EH (cell line): Measurements from ENCODE around the gene HOXC10.

Experiments used
- DNase-seq: peaks from one replicate; pipeline ENCODE4 v3.0.0-alpha.2; 2015; ENCODE audit warnings: low read depth

HOXC10 gene

GRCh38 chr12:53950789-53951576, 34.0 kb upstream of the HOXC10 start:
- no peak for DNase-seq

DNA sequence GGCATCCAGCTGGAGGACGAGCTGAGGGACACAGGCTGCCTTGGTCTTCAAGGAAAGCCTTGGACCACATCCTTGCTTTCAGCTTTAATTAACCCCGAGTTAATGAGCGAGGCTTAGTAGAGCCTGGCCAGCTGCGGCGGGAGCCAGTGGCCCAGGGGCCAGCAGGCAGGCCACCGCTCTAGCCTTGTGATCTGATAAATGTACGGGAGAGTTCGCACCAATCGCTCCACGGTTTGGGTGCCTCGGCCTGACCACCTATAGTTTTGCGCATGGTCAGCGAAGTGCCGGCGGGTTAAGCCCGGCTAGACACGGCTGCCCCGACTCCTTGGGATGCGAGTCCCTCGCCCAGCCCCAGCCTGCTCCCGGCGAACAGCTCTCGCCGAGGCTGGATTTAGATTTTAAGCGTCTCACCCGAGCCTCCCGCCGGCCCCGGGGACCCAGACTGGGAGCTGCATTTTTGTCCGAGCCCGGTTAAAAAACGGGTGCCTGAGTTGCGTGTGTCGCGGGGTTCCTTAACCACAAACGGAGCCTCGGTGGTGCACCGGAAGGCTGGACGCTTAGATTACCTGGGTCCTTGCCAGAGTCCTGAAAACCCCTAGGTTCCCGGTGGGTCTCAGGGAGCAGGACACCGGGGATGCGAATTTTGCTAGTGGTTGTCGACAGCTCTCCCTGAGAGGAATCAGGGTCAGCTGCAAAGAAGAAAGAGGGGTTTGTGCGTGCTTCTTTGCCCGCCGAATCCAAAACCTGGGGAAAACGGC, 33.2 kb upstream of the HOXC10 start:
- no peak for DNase-seq

GRCh38 chr12:53952335-53952694, 32.6 kb upstream of the HOXC10 start:
- DNase-seq: no peak

DNA sequence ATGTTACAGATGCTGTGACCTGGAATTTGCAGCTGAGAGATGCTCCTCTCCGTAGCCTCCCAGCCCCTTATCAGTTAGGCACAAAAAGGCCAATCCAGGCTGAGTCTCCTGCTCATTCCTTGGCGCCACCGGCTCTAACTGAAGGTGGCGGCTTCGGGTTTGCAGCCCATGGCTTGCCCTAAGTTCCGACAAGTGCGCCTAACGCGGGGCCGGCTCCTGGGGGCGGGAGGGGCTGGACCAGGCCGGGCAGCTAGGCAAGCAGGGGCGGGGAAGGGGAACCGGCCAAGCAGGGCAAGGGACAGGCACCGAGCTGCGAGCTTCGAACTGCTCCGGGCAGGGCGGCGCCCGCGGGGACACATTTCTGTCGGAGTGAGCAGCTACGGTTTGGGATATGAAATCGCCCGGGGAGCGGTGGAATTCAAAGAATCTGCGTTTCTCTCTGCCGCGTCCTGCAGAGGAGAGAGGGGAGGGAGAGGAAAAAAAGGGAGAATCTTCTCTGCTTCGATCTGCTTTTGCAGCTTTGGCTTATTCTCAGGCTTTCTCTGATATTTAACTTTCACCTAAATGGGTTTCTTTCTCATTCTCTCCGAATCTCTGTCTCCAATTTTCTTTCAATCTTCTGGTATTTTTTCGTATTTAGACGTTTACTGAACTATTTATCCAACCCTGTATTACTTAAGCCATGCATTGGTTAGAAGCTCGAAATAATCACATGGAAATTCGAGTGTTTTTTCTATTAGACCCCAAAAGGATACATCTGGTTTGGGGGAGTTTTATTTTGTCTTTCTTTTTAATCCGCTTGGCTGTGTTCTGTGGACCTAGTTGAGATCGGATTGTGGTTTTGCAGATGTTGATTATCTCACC, 31.8 kb upstream of the HOXC10 start:
- DNase-seq: no peak

DNA sequence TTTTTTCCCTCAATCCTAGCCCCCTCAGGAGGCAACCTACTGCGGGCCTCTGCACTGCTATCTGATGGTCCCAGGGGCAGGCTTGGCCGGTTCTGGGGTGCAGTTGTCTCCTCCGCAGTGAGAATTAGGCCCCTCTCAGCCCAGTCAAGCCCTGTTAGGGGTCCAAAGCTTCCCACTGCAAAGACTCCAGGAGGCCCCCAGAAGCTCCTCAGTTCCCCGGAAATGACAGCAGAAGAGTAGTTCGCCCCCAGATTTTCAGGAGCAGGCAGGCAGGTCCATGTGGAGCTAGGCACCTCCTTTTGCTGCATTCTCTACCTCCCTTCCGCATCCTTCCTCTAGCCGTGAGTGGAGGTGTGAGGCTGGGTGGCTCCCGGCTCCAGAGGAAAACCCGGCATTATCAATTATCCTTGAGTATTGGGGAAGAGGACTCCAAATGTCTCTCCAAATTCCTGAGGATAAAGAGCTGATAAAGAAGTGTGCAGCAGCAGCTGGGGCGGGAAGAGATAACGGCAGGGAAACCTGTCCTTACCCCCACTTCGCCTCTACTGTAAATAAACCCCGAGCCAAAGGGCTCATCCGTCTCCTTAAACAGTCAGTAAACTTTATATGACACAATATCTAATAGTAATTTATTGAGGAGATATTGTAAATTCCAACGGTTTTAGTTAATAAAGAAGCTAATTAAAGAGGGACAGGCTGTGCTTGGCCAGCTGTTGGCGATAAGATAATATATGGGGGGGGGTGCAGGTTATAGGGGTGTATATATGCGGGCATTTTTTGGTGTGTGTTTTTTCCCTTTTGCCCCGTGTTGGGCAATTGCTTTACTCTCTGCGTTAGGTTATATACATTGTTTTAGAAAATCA, 30.9 kb upstream of the HOXC10 start:
- DNase-seq: no peak

- DNase-seq: no peak
These were observed 30.3 kb upstream of the HOXC10 start, which contains the start of gene HOXC12 for GRCh38 chr12:53954694-53955035. TSS of gene HOXC12 (plus strand) at chr12:53954903. CDS start at chr12:53954930, 27 bp downstream.

GRCh38 chr12:53955036-53955775, 29.7 kb upstream of the HOXC10 start:
- no peak for DNase-seq

GRCh38 chr12:53955776-53956250, 29.1 kb upstream of the HOXC10 start:
- DNase-seq: no peak

- DNase-seq: no peak
These were observed 28.6 kb upstream of the HOXC10 start for GRCh38 chr12:53956251-53956887.

- DNase-seq: no peak
These were observed 27.9 kb upstream of the HOXC10 start for GRCh38 chr12:53956914-53957536.

DNA sequence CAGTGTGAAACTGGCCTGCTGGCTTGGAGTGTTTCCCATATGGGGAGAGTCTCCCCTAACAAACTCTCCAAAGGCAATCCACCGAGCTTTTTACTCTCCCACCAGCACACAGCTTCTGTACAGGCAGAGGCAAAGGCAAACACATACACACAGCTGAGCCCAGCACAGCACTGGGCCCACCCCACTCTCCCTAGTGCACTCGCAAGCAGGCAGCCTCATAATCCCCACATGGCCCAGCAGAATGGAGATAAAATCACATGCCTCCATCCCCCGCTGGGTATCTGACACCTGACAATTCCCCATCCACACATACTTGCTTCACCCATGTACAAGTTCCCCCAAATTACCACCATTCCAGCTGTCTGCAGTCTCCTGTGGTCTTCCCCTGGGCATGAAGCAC, 26.8 kb upstream of the HOXC10 start:
- DNase-seq: no peak

- DNase-seq: no peak
These were observed 25.6 kb upstream of the HOXC10 start for GRCh38 chr12:53959314-53959713.

DNA sequence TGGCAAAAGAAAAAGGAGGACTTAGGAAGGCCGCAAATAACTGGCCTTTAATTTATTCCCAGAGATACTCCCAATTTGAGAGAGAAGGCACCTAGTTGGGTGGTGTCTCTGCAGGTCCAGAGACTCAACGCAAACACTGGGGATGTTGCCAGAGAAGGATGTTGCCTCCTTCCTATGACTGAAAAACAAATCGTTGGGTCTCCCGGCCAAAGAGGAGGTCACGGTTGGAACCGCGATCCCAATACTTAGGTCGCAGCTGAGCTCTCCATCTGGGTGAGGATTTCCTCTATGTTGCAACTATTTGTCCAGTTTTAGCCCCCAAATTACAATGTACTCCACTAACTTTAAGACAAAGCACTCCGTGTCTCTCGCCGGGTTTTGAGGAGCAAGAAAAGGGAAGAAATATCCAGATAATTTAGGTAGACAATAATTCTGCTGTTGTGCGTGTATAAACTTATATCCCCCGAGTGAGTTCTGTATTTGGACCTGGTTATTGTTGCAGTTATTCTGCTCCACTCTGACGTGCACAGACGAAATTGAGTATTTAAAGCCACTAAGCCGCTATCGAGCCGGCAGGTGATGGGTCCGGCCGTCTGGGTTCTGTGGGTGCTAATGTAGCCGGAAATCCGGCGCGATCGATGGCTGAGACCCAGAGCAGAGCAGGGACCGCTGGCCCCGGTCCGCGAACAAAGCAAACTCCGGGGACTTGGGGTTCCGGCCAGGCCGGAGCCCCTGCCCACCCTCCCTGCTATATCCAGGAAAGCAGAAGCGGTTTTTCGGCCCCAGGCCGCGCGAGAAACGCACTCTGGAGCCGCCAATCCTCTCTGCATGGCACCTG, 24.5 kb upstream of the HOXC10 start:
- no peak for DNase-seq

GRCh38 chr12:53961025-53961761, 23.8 kb upstream of the HOXC10 start:
- DNase-seq: no peak

- DNase-seq: no peak
These were observed 21.9 kb upstream of the HOXC10 start for GRCh38 chr12:53963005-53963404.

- peak; percentile 42 for DNase-seq
These were observed 21.3 kb upstream of the HOXC10 start for GRCh38 chr12:53963434-53964314.

GRCh38 chr12:53964315-53964713, 20.6 kb upstream of the HOXC10 start:
- peak; percentile 82 for DNase-seq
